ENCODE results near the gene JUP. TPM values are rescaled to one million over a fixed set of nuclear protein-coding genes. Genes with fewer than 3 reads are reported as not detected.

Gene JUP
- total RNA-seq, 2 donors from 2014 or later = 67.9 to 85.4 TPM

- WGBS, 2 donors = 8 to 18% methylated on average over 16 to 22 of the region's 22 CpGs
- H3K27ac ChIP-seq = peak overlapping the region; percentile 52 to 85 (median 78)
- H3K36me3 ChIP-seq (replicated peaks in 1 of 2; ENCODE audit: insufficient read depth in 1 of 2, low read depth in 2 of 2) = no peaks in the 10 kb centered on the region
- no peak overlapping the region for H3K4me3 ChIP-seq
- DNase-seq = peak; percentile 59 to 86 (median 75)
- peak; percentile 22 to 45 (median 33) for TF ChIP-seq POLR2A (IDR thresholded peaks at IDR 0.05)
- TF ChIP-seq CTCF (IDR thresholded peaks at IDR 0.05) = no peak
- H3K4me1 ChIP-seq = peaks cover 20% of the 10 kb centered on the region
- peak; percentile 80 for ATAC-seq
- no peaks in the 10 kb centered on the region for H3K27me3 ChIP-seq
- no peaks in the 10 kb centered on the region for H3K9me3 ChIP-seq
- intact Hi-C loops (cut with DNase I) = no loop called here
These were observed 6.6 kb upstream of the JUP start for GRCh38 chr17:41792845-41793783.

- ATAC-seq (no peak), DNase-seq (no peak)
- intact Hi-C loops (cut with DNase I) = no loop called here
- no peak overlapping the region for H3K4me3 ChIP-seq
- H3K27ac ChIP-seq = peak overlapping the region; percentile 54 to 74 (median 65)
- WGBS, 2 donors = 27 to 30% methylated on average over 4 of the region's 4 CpGs
- peaks cover 46% of the 10 kb centered on the region for H3K4me1 ChIP-seq
- no peaks in the 10 kb centered on the region for H3K36me3 ChIP-seq (replicated peaks in 1 of 2; ENCODE audit: insufficient read depth in 1 of 2, low read depth in 2 of 2)
- H3K9me3 ChIP-seq = no peaks in the 10 kb centered on the region
- H3K27me3 ChIP-seq = no peaks in the 10 kb centered on the region
- TF ChIP-seq CTCF (IDR thresholded peaks at IDR 0.05) (peak in 1 of 7 experiments; percentile 19), POLR2A (IDR thresholded peaks at IDR 0.05) (no peak)
These were observed 509 bp upstream of the JUP start for GRCh38 chr17:41787021-41787418.

- H3K27ac ChIP-seq = peak overlapping the region; percentile 95 to 97 (median 96)
- TF ChIP-seq CTCF (IDR thresholded peaks at IDR 0.05) = peak in 1 of 7 experiments; percentile 19
- no peak for TF ChIP-seq POLR2A (IDR thresholded peaks at IDR 0.05)
- peak overlapping the region; percentile 64 to 94 for H3K4me3 ChIP-seq
- intact Hi-C loops (cut with DNase I) = no loop called here
- no peaks in the 10 kb centered on the region for H3K9me3 ChIP-seq
- peaks cover 55% of the 10 kb centered on the region for H3K4me1 ChIP-seq
- H3K36me3 ChIP-seq (replicated peaks in 1 of 2; ENCODE audit: insufficient read depth in 1 of 2, low read depth in 2 of 2) = no peaks in the 10 kb centered on the region
- DNase-seq (peak; percentile 63 to 81 (median 78)), ATAC-seq (peak; percentile 16)
- 0% methylated on average over 6 to 22 of the region's 22 CpGs for WGBS, 2 donors
- H3K27me3 ChIP-seq = no peaks in the 10 kb centered on the region
These were observed 668 bp downstream of the JUP start for GRCh38 chr17:41785859-41786226.

GRCh38 chr17:41785091-41785858, 1.2 kb downstream of the JUP start:
- DNase-seq (no peak), ATAC-seq (no peak)
- no peaks in the 10 kb centered on the region for H3K9me3 ChIP-seq
- WGBS, 2 donors = 8 to 14% methylated on average over 10 to 12 of the region's 13 CpGs
- TF ChIP-seq CTCF (IDR thresholded peaks at IDR 0.05) (no peak), POLR2A (IDR thresholded peaks at IDR 0.05) (peak in 1 of 3 donors; percentile 1)
- no peaks in the 10 kb centered on the region for H3K36me3 ChIP-seq (replicated peaks in 1 of 2; ENCODE audit: insufficient read depth in 1 of 2, low read depth in 2 of 2)
- intact Hi-C loops (cut with DNase I) = no loop called here
- H3K4me3 ChIP-seq = peak overlapping the region; percentile 64 to 94
- peak overlapping the region; percentile 95 to 97 (median 96) for H3K27ac ChIP-seq
- peaks cover 55% of the 10 kb centered on the region for H3K4me1 ChIP-seq
- no peaks in the 10 kb centered on the region for H3K27me3 ChIP-seq

All from body of pancreas (tissue), 4 donors.